Vagina (tissue), 2 donors: ENCODE results near the gene ALG8. TPM values are rescaled to one million over a fixed set of nuclear protein-coding genes. Genes with fewer than 3 reads are reported as not detected.

Experiments
- DNase-seq, 2 donors: peaks; one replicate each; pipeline ENCODE4 v3.0.0-alpha.2; 2017; ENCODE audit errors: extremely low spot score in 2 of 2
- H3K27ac ChIP-seq: fragments of 200-600 bp; sonication (generic); one replicate; pipeline ENCODE4 v1.5.1; 2019
- H3K27me3 ChIP-seq: fragments of 200-600 bp; sonication (generic); one replicate; pipeline ENCODE4 v1.5.1; 2019
- H3K36me3 ChIP-seq, 2 donors: fragments of 200-600 bp; sonication (generic); one replicate each; pipeline ENCODE4 v1.5.1; 2017 to 2019
- H3K4me1 ChIP-seq: fragments of 200-600 bp; sonication (generic); one replicate; pipeline ENCODE4 v1.5.1; 2019
- H3K4me3 ChIP-seq, 2 donors: fragments of 200-600 bp; sonication (generic); 1 replicate in 1 of 2; 2 replicates in 1 of 2; pipeline ENCODE4 v1.5.1; 2016 to 2019
- H3K9me3 ChIP-seq: fragments of 200-600 bp; sonication (generic); one replicate; pipeline ENCODE4 v1.5.1; 2019
- CTCF ChIP-seq, 3 experiments: fragments of 450-650 bp in 2 of 3; fragments of 200-600 bp in 1 of 3; sonication (generic) in 1 of 3; IDR thresholded peaks; one replicate each; pipeline ENCODE4 v1.5.1; 2017 to 2019; ENCODE audit warnings: antibody characterized with exemption in 3 of 3, mild to moderate bottlenecking in 2 of 3, moderate library complexity in 2 of 3
- POLR2A ChIP-seq, 2 donors: fragments of 450-650 bp; IDR thresholded peaks; one replicate each; pipeline ENCODE4 v1.6.1; 2017; ENCODE audit warnings: antibody characterized with exemption in 2 of 2, mild to moderate bottlenecking in 2 of 2, moderate library complexity in 2 of 2
- POLR2AphosphoS5 ChIP-seq, 2 donors: sonication (generic); formaldehyde crosslinking; IDR thresholded peaks; one replicate each; pipeline ENCODE4 v1.9.0; 2017; ENCODE audit warnings: antibody characterized with exemption in 2 of 2, mild to moderate bottlenecking in 2 of 2, low read depth in 1 of 2; ENCODE audit not compliant: insufficient read depth in 1 of 2
- intact Hi-C: fragments of 100-400 bp; cut with DNase I; formaldehyde crosslinking; loops from one replicate; pipeline ENCODE4 v1.15.1; 2023
- small RNA-seq: library from RNA; depleted of rRNA; stranded (forward); fragments of <200 nt; gene quantifications from one replicate; pipeline ENCODE3, GENCODE V24; 2016
- total RNA-seq: library from RNA; depleted of rRNA; stranded (reverse); fragments of >200 nt; gene quantifications from one replicate; pipeline ENCODE4 v1.2.3, GENCODE V29; 2016

The ALG8 gene
- total RNA-seq, 1 donor from 2014 or later: 20.9 TPM

DNA sequence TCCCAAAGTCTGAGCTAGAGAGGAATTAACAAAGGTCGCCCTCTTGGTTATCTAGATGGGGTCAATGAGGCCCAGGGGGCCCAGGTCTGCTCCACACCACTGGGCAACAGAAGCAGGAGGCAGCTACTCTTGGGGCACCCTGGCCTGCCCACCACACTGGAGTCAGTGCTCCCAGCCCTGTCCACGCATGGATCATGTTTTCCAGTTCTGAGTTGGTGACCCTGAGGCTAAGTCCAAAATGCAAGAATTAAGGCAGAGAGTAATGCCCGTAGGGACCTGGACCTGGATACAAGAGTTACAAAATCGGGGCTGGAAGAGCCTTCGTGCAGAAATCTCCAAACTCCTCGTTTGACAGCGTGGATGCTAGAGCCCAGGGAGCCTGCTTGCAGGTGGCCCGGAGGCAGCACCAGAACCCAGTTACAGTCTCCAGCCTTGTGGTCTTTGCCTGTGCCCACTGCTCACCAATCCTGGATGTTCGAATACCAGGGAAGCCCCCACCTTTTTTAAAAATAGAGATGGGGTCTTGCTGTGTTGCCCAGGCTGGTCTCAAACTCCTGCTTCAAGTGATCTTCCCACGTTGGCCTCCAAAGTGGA is 81.9 kb downstream of the ALG8 start:
- TF ChIP-seq POLR2A (IDR thresholded peaks at IDR 0.05) (no peak), POLR2AphosphoS5 (IDR thresholded peaks at IDR 0.05; ENCODE audit: insufficient read depth in 1 of 2, low read depth in 1 of 2) (no peak), CTCF (IDR thresholded peaks at IDR 0.05) (no peak)
- intact Hi-C loops: no loop called here
- Histone ChIP-seq H3K27me3 (no peaks in the 10 kb centered on the region), H3K4me3 (no peak overlapping the region), H3K9me3 (no peaks in the 10 kb centered on the region), H3K4me1 (peaks cover 11% of the 10 kb centered on the region), H3K27ac (no peak overlapping the region), H3K36me3 (no peaks in the 10 kb centered on the region)
- DNase-seq: no peak

DNA sequence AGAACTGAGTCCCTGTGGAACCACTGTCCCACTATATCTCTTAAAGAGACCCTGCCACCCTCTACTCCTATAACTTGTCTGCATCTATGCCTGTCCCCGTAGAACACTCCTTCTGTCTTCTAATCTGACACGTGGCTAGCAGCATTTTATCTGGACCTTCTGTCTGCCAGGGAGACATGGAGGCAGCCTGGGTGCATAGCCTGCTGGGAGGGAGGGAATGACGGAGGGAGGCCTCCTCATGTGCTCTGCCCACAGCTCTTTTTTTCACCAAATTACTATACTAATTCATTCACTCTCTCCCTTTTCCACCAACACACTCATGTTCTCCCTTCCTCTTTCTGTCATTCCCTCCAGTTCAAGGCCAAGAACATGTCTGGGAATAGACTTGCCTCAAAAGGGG is 83.3 kb downstream of the ALG8 start:
- TF ChIP-seq POLR2A (IDR thresholded peaks at IDR 0.05) (no peak), POLR2AphosphoS5 (IDR thresholded peaks at IDR 0.05; ENCODE audit: insufficient read depth in 1 of 2, low read depth in 1 of 2) (no peak), CTCF (IDR thresholded peaks at IDR 0.05) (no peak)

GRCh38 chr11:78054971-78055370 is 84.5 kb downstream of the ALG8 start:
- no peaks in the 10 kb centered on the region for H3K4me1 ChIP-seq
- DNase-seq: no peak
- no peaks in the 10 kb centered on the region for H3K9me3 ChIP-seq
- no peak for TF ChIP-seq CTCF (IDR thresholded peaks at IDR 0.05)
- TF ChIP-seq POLR2AphosphoS5 (IDR thresholded peaks at IDR 0.05; ENCODE audit: insufficient read depth in 1 of 2, low read depth in 1 of 2): no peak
- TF ChIP-seq POLR2A (IDR thresholded peaks at IDR 0.05): no peak
- H3K27me3 ChIP-seq: no peaks in the 10 kb centered on the region
- intact Hi-C loops: no loop called here
- H3K4me3 ChIP-seq: no peak overlapping the region
- H3K36me3 ChIP-seq: no peaks in the 10 kb centered on the region
- no peak overlapping the region for H3K27ac ChIP-seq

More for the DNA sequence above, 83.3 kb downstream of the ALG8 start:
- Histone ChIP-seq H3K9me3 (no peaks in the 10 kb centered on the region), H3K27ac (no peak overlapping the region), H3K4me3 (no peak overlapping the region), H3K36me3 (no peaks in the 10 kb centered on the region), H3K4me1 (no peaks in the 10 kb centered on the region), H3K27me3 (no peaks in the 10 kb centered on the region)
- intact Hi-C loops: no loop called here
- no peak for DNase-seq

- no peak for TF ChIP-seq POLR2A (IDR thresholded peaks at IDR 0.05)
- TF ChIP-seq CTCF (IDR thresholded peaks at IDR 0.05): no peak
- no peak for TF ChIP-seq POLR2AphosphoS5 (IDR thresholded peaks at IDR 0.05; ENCODE audit: insufficient read depth in 1 of 2, low read depth in 1 of 2)
- Histone ChIP-seq H3K36me3 (no peaks in the 10 kb centered on the region), H3K4me3 (no peak overlapping the region), H3K27ac (no peak overlapping the region), H3K9me3 (no peaks in the 10 kb centered on the region), H3K4me1 (no peaks in the 10 kb centered on the region), H3K27me3 (no peaks in the 10 kb centered on the region)
- DNase-seq: no peak
- intact Hi-C loops: no loop called here
These were observed 88.2 kb downstream of the ALG8 start for GRCh38 chr11:78050964-78051831.

Small RNA genes lying within 50 kb of the gene (small RNA-seq; reads per million reads assigned to genes)
- not detected for gene RNU6-126P

Other genes starting within 250 kb of the ALG8 start
- 41.0 TPM for gene INTS4, start 145.0 kb downstream of the ALG8 start, total RNA-seq
- gene KCTD14, start 116.3 kb downstream of the ALG8 start, total RNA-seq: 2.9 TPM
- not detected for gene THRSP, start 75.8 kb downstream of the ALG8 start, total RNA-seq
- 106 TPM for gene NDUFC2, start 59.8 kb downstream of the ALG8 start, total RNA-seq
- 8.6 TPM for gene KCTD21, start 49.0 kb upstream of the ALG8 start, total RNA-seq
- gene USP35, start 49.3 kb upstream of the ALG8 start, total RNA-seq: 11.8 TPM